Spleen (tissue), 7 donors: Measurements from ENCODE around the gene PDLIM4.

Experiments used
- POLR2A ChIP-seq, 3 donors: fragments of 450-650 bp; IDR thresholded peaks; one replicate each; pipeline ENCODE4 v1.5.1; 2017; ENCODE audit warnings: antibody characterized with exemption in 3 of 3, mild to moderate bottlenecking in 1 of 3
- TF ChIP-seq, protein P1 (sequence below), 11 experiments: fragments of 200-600 bp in 7 of 11; fragments of 450-650 bp in 4 of 11; sonication (generic) in 4 of 11; IDR thresholded peaks in 8 of 11; conservative IDR thresholded peaks in 3 of 11; 1 replicate in 7 of 11; 2 replicates in 4 of 11; pipeline versions ENCODE4 v1.4.0 to v1.8.0; 2016 to 2021; ENCODE audit warnings: antibody characterized with exemption in 11 of 11, inconsistent platforms in 4 of 11, mild to moderate bottlenecking in 1 of 11
- donor health status: DM: no; HTN: no; CAD: no; lungs with moderate emphysema.
- donor health status: DM: no; HTN: no; CAD: no.
- donor health status: DM: no; HTN: no; CAD: no.

DNA sequence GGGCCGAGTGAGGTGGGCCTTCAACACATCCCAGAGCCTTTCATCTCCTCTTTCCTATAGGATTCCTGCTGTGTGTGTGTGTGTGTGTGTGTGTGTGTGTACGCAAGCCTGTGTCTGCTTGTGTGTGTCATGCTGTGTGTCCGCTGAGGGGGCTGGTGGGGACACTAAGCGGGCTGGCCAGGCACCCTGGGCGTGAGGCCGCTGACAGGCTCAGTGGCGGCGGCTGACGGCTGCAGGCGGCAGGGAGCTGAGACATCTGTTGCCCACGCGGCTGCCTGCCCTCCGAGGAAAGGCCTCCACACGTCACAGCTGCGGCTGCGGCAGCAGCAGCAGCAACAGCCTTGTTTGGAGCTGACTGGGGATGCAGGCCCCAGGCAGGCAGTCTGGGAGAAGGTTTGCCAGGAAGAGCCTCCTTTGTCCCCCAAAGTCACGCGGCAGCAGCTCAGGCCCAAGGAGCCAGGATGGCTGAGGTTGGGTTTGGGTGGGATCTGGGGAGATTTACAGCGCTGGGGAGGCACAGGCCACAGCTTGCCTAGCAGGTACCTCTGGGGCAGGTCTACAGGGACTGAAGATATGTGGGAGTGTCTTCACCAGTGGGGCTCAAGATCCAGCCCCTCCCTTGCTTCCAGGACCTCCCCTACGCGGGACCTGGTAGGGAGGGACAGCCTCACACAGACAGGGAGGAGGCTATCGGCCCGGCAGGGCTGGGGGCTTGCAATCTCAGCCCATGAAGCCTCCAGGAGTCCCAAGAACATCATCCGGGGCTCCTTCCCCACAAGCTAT lies 1.8 kb downstream of the PDLIM4 start:
- no peak for TF ChIP-seq POLR2A (IDR thresholded peaks at IDR 0.05)
- TF ChIP-seq, protein P1, sequence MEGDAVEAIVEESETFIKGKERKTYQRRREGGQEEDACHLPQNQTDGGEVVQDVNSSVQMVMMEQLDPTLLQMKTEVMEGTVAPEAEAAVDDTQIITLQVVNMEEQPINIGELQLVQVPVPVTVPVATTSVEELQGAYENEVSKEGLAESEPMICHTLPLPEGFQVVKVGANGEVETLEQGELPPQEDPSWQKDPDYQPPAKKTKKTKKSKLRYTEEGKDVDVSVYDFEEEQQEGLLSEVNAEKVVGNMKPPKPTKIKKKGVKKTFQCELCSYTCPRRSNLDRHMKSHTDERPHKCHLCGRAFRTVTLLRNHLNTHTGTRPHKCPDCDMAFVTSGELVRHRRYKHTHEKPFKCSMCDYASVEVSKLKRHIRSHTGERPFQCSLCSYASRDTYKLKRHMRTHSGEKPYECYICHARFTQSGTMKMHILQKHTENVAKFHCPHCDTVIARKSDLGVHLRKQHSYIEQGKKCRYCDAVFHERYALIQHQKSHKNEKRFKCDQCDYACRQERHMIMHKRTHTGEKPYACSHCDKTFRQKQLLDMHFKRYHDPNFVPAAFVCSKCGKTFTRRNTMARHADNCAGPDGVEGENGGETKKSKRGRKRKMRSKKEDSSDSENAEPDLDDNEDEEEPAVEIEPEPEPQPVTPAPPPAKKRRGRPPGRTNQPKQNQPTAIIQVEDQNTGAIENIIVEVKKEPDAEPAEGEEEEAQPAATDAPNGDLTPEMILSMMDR (IDR thresholded peaks at IDR 0.05 in 8 of 11, conservative IDR thresholded peaks at IDR 0.05 in 3 of 11): no peak
